Measurements from ENCODE around the gene KLHL20.
"Not testable (repeated sequence)": the region's sequence is repeated elsewhere in the genome, so short reads cannot be mapped to it uniquely, and the experiment has no call there.

Gene KLHL20

DNA sequence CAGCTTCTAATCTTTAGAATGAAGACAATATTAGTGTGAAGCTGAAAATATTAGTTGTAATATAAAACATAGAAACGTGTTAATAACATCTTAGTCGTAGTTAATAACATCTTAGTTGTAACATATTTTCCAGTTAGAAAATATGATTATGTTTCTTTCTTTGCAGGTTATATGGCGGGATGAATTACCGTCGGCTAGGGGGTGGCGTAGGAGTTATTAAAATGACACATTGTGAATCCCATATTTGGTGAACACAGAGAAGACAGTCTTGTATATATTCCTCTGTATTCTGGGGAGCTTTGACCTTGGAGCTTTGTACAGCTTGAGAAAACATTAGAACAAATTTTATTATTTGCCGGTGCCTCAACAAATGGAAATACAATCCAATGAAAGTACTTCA, 70.2 kb downstream of the KLHL20 start:
- peaks cover 65% of the 10 kb centered on the region for H3K36me3 ChIP-seq
- TF ChIP-seq, protein P1, sequence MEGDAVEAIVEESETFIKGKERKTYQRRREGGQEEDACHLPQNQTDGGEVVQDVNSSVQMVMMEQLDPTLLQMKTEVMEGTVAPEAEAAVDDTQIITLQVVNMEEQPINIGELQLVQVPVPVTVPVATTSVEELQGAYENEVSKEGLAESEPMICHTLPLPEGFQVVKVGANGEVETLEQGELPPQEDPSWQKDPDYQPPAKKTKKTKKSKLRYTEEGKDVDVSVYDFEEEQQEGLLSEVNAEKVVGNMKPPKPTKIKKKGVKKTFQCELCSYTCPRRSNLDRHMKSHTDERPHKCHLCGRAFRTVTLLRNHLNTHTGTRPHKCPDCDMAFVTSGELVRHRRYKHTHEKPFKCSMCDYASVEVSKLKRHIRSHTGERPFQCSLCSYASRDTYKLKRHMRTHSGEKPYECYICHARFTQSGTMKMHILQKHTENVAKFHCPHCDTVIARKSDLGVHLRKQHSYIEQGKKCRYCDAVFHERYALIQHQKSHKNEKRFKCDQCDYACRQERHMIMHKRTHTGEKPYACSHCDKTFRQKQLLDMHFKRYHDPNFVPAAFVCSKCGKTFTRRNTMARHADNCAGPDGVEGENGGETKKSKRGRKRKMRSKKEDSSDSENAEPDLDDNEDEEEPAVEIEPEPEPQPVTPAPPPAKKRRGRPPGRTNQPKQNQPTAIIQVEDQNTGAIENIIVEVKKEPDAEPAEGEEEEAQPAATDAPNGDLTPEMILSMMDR (IDR thresholded peaks at IDR 0.05) = no peak
- H3K4me3 ChIP-seq (ENCODE audit: low read depth in 1 of 2, low read length in 1 of 2) = no peak overlapping the region

DNA sequence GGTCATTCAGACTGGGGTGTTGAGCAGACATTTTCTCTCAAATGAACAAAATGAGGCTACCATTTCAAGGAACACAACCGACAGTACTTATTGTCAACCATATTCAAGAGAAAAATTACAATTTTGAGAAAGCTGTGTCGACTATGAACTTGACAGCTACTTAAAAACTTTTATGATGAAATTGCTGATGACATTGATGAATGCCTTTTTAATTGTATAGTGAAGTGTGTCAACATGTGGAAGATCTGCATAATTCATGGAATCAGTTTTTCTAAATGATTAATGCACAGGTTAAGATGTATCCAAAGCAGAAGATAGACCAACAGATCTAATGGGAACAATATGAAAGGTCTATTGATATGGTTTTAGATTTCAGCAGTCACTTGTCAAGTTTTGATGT, 75.1 kb downstream of the KLHL20 start:
- no peaks in the 10 kb centered on the region for H3K4me1 ChIP-seq (ENCODE audit: control insufficient read depth in 1 of 2, insufficient read depth in 1 of 2, low read depth in 1 of 2, low read length in 1 of 2)
- H3K36me3 ChIP-seq = peaks cover 23% of the 10 kb centered on the region
- H3K4me3 ChIP-seq (ENCODE audit: low read depth in 1 of 2, low read length in 1 of 2) = no peak overlapping the region
- no peak overlapping the region for H3K27ac ChIP-seq
- H3K27me3 ChIP-seq = no peaks in the 10 kb centered on the region
- H3K9me3 ChIP-seq = no peaks in the 10 kb centered on the region
- TF ChIP-seq, protein P1 (IDR thresholded peaks at IDR 0.05) = no peak

More for the DNA sequence above, 70.2 kb downstream of the KLHL20 start:
- H3K4me1 ChIP-seq (ENCODE audit: control insufficient read depth in 1 of 2, insufficient read depth in 1 of 2, low read depth in 1 of 2, low read length in 1 of 2) = no peaks in the 10 kb centered on the region
- H3K27me3 ChIP-seq = no peaks in the 10 kb centered on the region
- H3K9me3 ChIP-seq = no peaks in the 10 kb centered on the region
- H3K27ac ChIP-seq = no peak overlapping the region

DNA sequence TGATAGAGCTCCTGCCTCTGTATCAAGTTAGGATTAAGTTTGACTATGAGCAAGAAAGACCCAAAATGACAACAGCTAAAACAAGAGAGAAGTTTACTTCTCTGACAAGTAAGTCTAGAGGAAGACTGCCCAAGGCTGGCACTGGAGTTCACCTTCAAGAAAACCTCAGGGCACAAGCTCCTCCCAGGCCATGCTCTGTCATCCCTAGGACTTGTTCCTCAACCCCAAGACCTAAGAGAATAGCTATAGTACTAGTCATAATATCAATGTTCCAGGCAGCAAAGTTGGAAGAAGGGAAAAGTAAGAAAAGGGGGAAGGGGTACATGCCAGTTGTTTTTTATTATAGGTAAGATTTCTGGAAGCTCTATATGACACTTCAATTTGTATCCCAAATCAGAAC, 83.3 kb downstream of the KLHL20 start:
- TF ChIP-seq, protein P1 (IDR thresholded peaks at IDR 0.05) = no peak
- Histone ChIP-seq H3K9me3 (no peaks in the 10 kb centered on the region), H3K4me3 (ENCODE audit: low read depth in 1 of 2, low read length in 1 of 2) (no peak overlapping the region), H3K36me3 (peaks cover 28% of the 10 kb centered on the region), H3K4me1 (ENCODE audit: control insufficient read depth in 1 of 2, insufficient read depth in 1 of 2, low read depth in 1 of 2, low read length in 1 of 2) (no peaks in the 10 kb centered on the region), H3K27me3 (no peaks in the 10 kb centered on the region), H3K27ac (no peak overlapping the region)

DNA sequence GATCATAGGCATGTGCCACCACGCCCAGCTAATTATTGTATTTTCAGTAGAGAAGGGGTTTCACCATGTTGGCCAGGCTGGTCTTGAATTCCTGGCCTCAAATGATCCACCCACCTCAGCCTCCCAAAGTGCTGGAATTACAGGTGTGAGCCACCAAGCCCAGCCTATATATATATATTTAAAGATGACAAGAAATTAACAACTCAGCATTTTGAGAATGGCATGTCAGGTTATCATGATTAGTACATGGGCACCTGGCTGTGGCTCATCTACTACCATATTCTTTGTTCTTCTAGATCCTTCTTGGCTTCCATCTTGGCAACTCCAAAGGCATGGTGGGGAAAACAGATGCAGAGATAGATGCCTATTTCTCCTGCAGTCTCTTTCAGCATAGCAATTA, 85.2 kb downstream of the KLHL20 start:
- H3K36me3 ChIP-seq = peaks cover 38% of the 10 kb centered on the region
- H3K27ac ChIP-seq; H3K4me1 ChIP-seq (ENCODE audit: control insufficient read depth in 1 of 2, insufficient read depth in 1 of 2, low read depth in 1 of 2, low read length in 1 of 2); H3K9me3 ChIP-seq; H3K27me3 ChIP-seq; H3K4me3 ChIP-seq (ENCODE audit: low read depth in 1 of 2, low read length in 1 of 2): not testable (repeated sequence)

DNA sequence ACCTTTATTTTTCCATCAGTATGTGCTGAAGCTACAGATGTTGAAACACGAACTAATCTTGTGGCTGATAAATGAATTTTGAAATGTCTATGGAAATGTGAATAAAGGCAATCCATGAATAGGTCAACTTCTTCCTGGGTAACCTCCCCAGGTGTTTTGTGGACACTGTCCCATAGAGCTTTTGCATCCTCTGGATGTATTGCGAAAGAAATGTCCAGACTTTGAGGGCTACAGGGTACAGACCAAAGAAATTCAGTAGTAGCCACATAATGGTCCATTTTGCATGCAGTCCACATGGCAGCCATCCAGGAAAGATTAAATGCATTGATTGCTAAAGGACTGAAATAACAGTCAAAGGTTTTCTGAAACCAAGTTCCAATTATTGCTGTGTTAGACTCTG, 88.2 kb downstream of the KLHL20 start:
- Histone ChIP-seq H3K4me1 (ENCODE audit: control insufficient read depth in 1 of 2, insufficient read depth in 1 of 2, low read depth in 1 of 2, low read length in 1 of 2) (no peaks in the 10 kb centered on the region), H3K36me3 (peaks cover 55% of the 10 kb centered on the region), H3K9me3 (no peaks in the 10 kb centered on the region), H3K27ac (no peak overlapping the region), H3K27me3 (no peaks in the 10 kb centered on the region), H3K4me3 (ENCODE audit: low read depth in 1 of 2, low read length in 1 of 2) (no peak overlapping the region)
- TF ChIP-seq, protein P1 (IDR thresholded peaks at IDR 0.05) = no peak

DNA sequence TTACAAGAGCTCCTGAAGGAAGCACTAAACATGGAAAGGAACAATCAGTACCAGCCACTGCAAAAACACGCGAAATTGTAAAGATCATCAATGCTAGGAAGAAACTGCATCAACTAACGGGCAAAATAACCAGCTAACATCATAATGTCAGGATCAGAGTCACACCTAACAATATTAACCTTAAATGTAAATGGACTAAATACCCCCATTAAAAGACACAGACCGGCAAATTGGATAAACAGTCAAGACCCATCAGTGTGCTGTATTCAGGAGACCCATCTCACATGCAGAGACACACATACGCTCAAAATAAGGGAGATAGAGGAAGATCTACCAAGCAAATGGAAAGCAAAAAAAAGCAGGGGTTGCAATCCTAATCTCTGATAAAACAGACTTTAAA, 98.9 kb downstream of the KLHL20 start:
- not testable (repeated sequence) for H3K9me3 ChIP-seq; H3K4me1 ChIP-seq (ENCODE audit: control insufficient read depth in 1 of 2, insufficient read depth in 1 of 2, low read depth in 1 of 2, low read length in 1 of 2); H3K4me3 ChIP-seq (ENCODE audit: low read depth in 1 of 2, low read length in 1 of 2); H3K27me3 ChIP-seq; H3K27ac ChIP-seq
- peaks cover 16% of the 10 kb centered on the region for H3K36me3 ChIP-seq

DNA sequence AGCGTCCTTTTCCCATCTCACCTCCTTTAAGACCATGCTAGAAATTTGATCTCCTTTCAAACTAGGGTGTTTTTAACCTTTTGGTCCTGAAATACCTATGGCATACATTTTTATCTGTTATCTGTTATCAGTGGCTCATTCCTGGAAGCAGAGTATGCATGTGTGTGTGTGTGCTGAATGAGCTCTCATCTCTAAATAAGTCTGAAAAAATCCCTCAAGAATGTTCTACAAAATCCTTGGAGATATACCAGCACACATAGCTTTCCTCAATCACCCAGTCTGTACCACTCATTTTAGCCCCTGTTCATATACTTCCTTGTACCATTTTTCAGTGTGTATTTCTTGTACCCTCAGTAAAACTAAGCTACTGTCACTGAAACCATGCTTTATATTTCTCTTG, 103.7 kb downstream of the KLHL20 start:
- no peak overlapping the region for H3K27ac ChIP-seq
- peaks cover 5 to 6% of the 10 kb centered on the region in 2 experiments for H3K4me1 ChIP-seq (ENCODE audit: control insufficient read depth in 1 of 2, insufficient read depth in 1 of 2, low read depth in 1 of 2, low read length in 1 of 2)
- no peaks in the 10 kb centered on the region for H3K27me3 ChIP-seq
- TF ChIP-seq, protein P1 (IDR thresholded peaks at IDR 0.05) = no peak
- H3K4me3 ChIP-seq (ENCODE audit: low read depth in 1 of 2, low read length in 1 of 2) = no peak overlapping the region
- H3K9me3 ChIP-seq = no peaks in the 10 kb centered on the region
- H3K36me3 ChIP-seq = no peaks in the 10 kb centered on the region
